Measurements from ENCODE around the gene SPATA20.

SPATA20 gene

DNA sequence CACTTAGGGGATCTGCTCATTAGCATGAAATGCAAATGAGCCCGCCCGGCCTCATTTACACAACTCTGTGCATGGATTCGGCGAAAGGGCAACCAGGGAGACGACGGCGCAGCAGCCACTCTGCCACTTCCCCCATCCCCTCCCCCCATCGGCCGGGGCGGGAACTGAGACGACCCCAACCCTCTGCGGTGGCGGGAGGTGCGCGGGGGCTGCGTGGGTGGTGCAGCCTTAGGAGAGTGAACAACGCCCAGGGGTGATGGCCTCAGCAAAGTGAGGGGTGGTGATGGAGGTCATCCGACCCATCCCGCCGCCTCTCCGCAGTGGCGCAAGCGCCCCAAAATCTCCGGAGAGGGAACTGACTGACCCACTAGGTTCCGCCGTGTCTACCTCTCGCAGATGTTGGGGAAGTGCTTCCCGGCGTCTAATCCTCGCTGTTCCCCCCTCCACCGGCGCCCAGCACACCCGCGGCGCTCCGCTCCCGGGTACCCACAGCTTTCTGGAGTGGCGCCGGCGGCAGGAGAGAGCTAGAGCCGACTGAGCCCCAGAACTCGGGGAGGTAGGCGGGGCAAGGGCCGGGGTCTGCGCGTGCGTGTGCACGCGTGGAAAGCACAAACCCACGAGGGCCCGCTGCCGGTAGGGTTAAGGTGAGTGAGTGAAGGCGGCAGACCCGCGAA lies 12.1 kb downstream of the SPATA20 start:
- H3K4me3 ChIP-seq (IDR thresholded peaks at IDR 0.05; ENCODE audit: insufficient read depth, low read depth, low read length) = no peak overlapping the region
- no peaks in the 10 kb centered on the region for H3K79me2 ChIP-seq (ENCODE audit: insufficient read depth, low read depth)
- TF ChIP-seq, protein P1, sequence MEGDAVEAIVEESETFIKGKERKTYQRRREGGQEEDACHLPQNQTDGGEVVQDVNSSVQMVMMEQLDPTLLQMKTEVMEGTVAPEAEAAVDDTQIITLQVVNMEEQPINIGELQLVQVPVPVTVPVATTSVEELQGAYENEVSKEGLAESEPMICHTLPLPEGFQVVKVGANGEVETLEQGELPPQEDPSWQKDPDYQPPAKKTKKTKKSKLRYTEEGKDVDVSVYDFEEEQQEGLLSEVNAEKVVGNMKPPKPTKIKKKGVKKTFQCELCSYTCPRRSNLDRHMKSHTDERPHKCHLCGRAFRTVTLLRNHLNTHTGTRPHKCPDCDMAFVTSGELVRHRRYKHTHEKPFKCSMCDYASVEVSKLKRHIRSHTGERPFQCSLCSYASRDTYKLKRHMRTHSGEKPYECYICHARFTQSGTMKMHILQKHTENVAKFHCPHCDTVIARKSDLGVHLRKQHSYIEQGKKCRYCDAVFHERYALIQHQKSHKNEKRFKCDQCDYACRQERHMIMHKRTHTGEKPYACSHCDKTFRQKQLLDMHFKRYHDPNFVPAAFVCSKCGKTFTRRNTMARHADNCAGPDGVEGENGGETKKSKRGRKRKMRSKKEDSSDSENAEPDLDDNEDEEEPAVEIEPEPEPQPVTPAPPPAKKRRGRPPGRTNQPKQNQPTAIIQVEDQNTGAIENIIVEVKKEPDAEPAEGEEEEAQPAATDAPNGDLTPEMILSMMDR (conservative IDR thresholded peaks at IDR 0.05; ENCODE audit: low read depth, low read length) = no peak
- H3K4me2 ChIP-seq = no peak overlapping the region; the same call in 1 of the 2 replicates
- H3K27me3 ChIP-seq (ENCODE audit: insufficient read depth, low read depth) = peaks cover 38% of the 10 kb centered on the region
- H3K9ac ChIP-seq = no peak overlapping the region
- no peak overlapping the region for H2AFZ ChIP-seq (ENCODE audit: low read depth)
- peaks cover 9% of the 10 kb centered on the region for H3K4me1 ChIP-seq (ENCODE audit: low read depth, poor library complexity, severe bottlenecking)
- H4K20me1 ChIP-seq (ENCODE audit: insufficient read depth) = no peaks in the 10 kb centered on the region
- no peaks in the 10 kb centered on the region for H3K36me3 ChIP-seq (ENCODE audit: insufficient read depth)
- H3K27ac ChIP-seq = no peak overlapping the region

DNA sequence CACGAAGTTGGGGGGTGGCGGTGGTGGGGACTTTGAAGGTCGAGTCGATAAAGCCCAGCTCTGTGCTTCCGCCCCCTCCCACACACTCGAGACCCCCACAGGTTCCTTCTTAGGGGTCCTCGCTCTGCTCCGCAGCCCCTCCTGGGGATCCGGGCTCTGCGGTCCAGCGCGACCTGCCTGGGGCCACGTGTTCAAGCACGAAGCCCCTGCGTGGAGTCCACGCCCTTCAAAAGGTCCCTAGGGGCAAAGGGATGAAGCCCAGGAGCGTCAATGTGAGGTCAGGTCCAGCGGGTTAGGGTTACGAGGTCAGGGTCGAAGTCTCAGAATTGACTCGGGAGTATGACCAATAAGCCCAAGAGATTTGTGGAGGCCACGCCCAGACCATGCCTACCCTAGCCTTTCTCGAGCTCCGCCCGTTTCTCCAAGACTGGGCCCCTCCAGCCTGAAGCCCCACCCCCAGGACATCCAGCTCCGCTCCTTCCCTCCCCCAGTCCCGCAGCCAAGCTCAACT lies 12.8 kb downstream of the SPATA20 start:
- Histone ChIP-seq H3K4me1 (ENCODE audit: low read depth, poor library complexity, severe bottlenecking) (peaks cover 9% of the 10 kb centered on the region), H3K27me3 (ENCODE audit: insufficient read depth, low read depth) (peaks cover 43% of the 10 kb centered on the region), H2AFZ (ENCODE audit: low read depth) (peak overlapping the region; percentile 84), H3K9ac (no peak overlapping the region), H3K4me2 (peak overlapping the region; percentile 82), H3K27ac (no peak overlapping the region), H3K4me3 (IDR thresholded peaks at IDR 0.05; ENCODE audit: insufficient read depth, low read depth, low read length) (no peak overlapping the region), H3K36me3 (ENCODE audit: insufficient read depth) (no peaks in the 10 kb centered on the region), H3K79me2 (ENCODE audit: insufficient read depth, low read depth) (no peaks in the 10 kb centered on the region), H4K20me1 (ENCODE audit: insufficient read depth) (no peaks in the 10 kb centered on the region)
- TF ChIP-seq, protein P1 (conservative IDR thresholded peaks at IDR 0.05; ENCODE audit: low read depth, low read length) = no peak

GRCh38 chr17:50560185-50560824 lies 13.3 kb downstream of the SPATA20 start, which contains the start of gene CACNA1G:
CACNA1G (plus strand) TSS chr17:50560715; CDS start chr17:50561460, 745 bp downstream.
- Histone ChIP-seq H3K27me3 (ENCODE audit: insufficient read depth, low read depth) (peaks cover 48% of the 10 kb centered on the region), H3K9ac (no peak within 1 kb of the TSS), H3K4me3 (IDR thresholded peaks at IDR 0.05; ENCODE audit: insufficient read depth, low read depth, low read length) (no peak within 1 kb of the TSS), H4K20me1 (ENCODE audit: insufficient read depth) (no peaks in the 10 kb centered on the region), H3K36me3 (ENCODE audit: insufficient read depth) (no peaks in the 10 kb centered on the region), H3K27ac (no peak within 1 kb of the TSS), H3K79me2 (ENCODE audit: insufficient read depth, low read depth) (no peaks in the 10 kb centered on the region), H3K4me1 (ENCODE audit: low read depth, poor library complexity, severe bottlenecking) (peaks cover 9% of the 10 kb centered on the region), H2AFZ (ENCODE audit: low read depth) (peak within 1 kb of the TSS; percentile 84), H3K4me2 (peak within 1 kb of the TSS; percentile 82)
- TF ChIP-seq, protein P1 (conservative IDR thresholded peaks at IDR 0.05; ENCODE audit: low read depth, low read length) = no peak

DNA sequence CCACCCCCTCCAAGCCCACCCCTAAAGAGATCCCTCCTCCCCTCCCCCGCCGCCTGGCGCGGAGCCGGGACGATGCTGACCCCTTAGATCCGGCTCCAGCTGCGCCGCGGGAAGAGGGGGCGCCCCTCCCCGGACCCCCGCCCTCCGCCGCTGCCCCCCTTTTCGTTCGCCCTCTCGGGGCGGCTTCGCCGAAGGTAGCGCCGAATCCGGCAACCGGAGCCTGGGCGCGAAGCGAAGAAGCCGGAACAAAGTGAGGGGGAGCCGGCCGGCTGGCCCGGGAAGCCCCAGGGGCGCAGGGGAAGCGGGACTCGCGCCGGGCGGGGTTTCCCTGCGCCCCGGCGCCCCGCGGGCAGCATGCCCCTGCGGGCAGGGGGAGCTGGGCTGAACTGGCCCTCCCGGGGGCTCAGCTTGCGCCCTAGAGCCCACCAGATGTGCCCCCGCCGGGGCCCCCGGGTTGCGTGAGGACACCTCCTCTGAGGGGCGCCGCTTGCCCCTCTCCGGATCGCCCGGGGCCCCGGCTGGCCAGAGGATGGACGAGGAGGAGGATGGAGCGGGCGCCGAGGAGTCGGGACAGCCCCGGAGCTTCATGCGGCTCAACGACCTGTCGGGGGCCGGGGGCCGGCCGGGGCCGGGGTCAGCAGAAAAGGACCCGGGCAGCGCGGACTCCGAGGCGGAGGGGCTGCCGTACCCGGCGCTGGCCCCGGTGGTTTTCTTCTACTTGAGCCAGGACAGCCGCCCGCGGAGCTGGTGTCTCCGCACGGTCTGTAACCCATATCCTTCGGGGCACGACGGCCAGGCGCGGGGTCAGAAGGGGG lies 14.2 kb downstream of the SPATA20 start:
- Histone ChIP-seq H4K20me1 (ENCODE audit: insufficient read depth) (no peaks in the 10 kb centered on the region), H3K4me2 (peak overlapping the region; percentile 82), H3K36me3 (ENCODE audit: insufficient read depth) (no peaks in the 10 kb centered on the region), H3K27me3 (ENCODE audit: insufficient read depth, low read depth) (peaks cover 56% of the 10 kb centered on the region), H3K4me3 (IDR thresholded peaks at IDR 0.05; ENCODE audit: insufficient read depth, low read depth, low read length) (no peak overlapping the region), H2AFZ (ENCODE audit: low read depth) (peak overlapping the region; percentile 84; the same call in 1 of the 2 replicates), H3K27ac (no peak overlapping the region), H3K9ac (no peak overlapping the region), H3K79me2 (ENCODE audit: insufficient read depth, low read depth) (no peaks in the 10 kb centered on the region), H3K4me1 (ENCODE audit: low read depth, poor library complexity, severe bottlenecking) (peaks cover 9% of the 10 kb centered on the region)
- TF ChIP-seq, protein P1 (conservative IDR thresholded peaks at IDR 0.05; ENCODE audit: low read depth, low read length) = no peak
